Ishikawa (cell line): ENCODE data around the gene SLC9A9.

Experiments used
- CEBPB ChIP-seq: IDR thresholded peaks from 2 replicates; pipeline ENCODE4 v1.6.1; 2012
- CREB1 ChIP-seq: IDR thresholded peaks from 2 replicates; pipeline ENCODE4 v1.6.1; 2012; ENCODE audit warnings: low read depth
- EGR1 ChIP-seq: IDR thresholded peaks from 2 replicates; pipeline ENCODE4 v1.6.1; 2012
- EP300 ChIP-seq: IDR thresholded peaks from 2 replicates; pipeline ENCODE4 v1.6.1; 2012; ENCODE audit warnings: borderline replicate concordance
- FOXM1 ChIP-seq: IDR thresholded peaks from 2 replicates; pipeline ENCODE4 v1.6.1; 2012; ENCODE audit warnings: low read depth, borderline replicate concordance
- MAX ChIP-seq: IDR thresholded peaks from 2 replicates; pipeline ENCODE4 v1.6.1; 2012
- NFIC ChIP-seq: IDR thresholded peaks from 2 replicates; pipeline ENCODE4 v1.6.1; 2012
- RAD21 ChIP-seq: IDR thresholded peaks from 2 replicates; pipeline ENCODE4 v1.6.1; 2012; ENCODE audit warnings: low read depth
- REST ChIP-seq: IDR thresholded peaks from 2 replicates; pipeline ENCODE4 v1.6.1; 2012; ENCODE audit warnings: low read depth, mild to moderate bottlenecking
- TAF1 ChIP-seq: IDR thresholded peaks from 2 replicates; pipeline ENCODE4 v1.6.1; 2012; ENCODE audit warnings: low read depth, mild to moderate bottlenecking
- TCF12 ChIP-seq: IDR thresholded peaks from 2 replicates; pipeline ENCODE4 v1.6.1; 2012; ENCODE audit warnings: low read depth
- TEAD4 ChIP-seq: IDR thresholded peaks from 2 replicates; pipeline ENCODE4 v1.6.1; 2012
- USF1 ChIP-seq: IDR thresholded peaks from 2 replicates; pipeline ENCODE4 v1.6.1; 2012
- YY1 ChIP-seq: IDR thresholded peaks from 2 replicates; pipeline ENCODE4 v1.6.1; 2012; ENCODE audit warnings: low read depth
- ZBTB7A ChIP-seq: IDR thresholded peaks from 2 replicates; pipeline ENCODE4 v1.6.1; 2012; ENCODE audit warnings: low read depth

Gene SLC9A9

GRCh38 chr3:143727391-143727790 is 120.9 kb downstream of the SLC9A9 start:
- TF ChIP-seq EGR1: no peak
- no peak for TF ChIP-seq TEAD4
- TF ChIP-seq YY1: no peak
- TF ChIP-seq TCF12: no peak

GRCh38 chr3:143726727-143727126 is 121.5 kb downstream of the SLC9A9 start:
- TF ChIP-seq EP300 (no peak), CEBPB (no peak), MAX (no peak), TEAD4 (no peak), FOXM1 (no peak), USF1 (no peak), ZBTB7A (no peak), REST (no peak), YY1 (no peak), NFIC (no peak), EGR1 (no peak), CREB1 (no peak)

- TF ChIP-seq TEAD4 (no peak), TCF12 (no peak), MAX (no peak), EP300 (no peak), CEBPB (no peak), NFIC (no peak), TAF1 (no peak), CREB1 (no peak), RAD21 (no peak), USF1 (no peak), REST (no peak), EGR1 (no peak), YY1 (no peak), FOXM1 (no peak), ZBTB7A (no peak)
Measured at GRCh38 chr3:143720381-143720780, 127.9 kb downstream of the SLC9A9 start.

GRCh38 chr3:143718463-143718862 is 129.8 kb downstream of the SLC9A9 start:
- TF ChIP-seq CREB1 (no peak), NFIC (no peak), EP300 (no peak), TAF1 (no peak), TCF12 (no peak), MAX (no peak), YY1 (no peak), EGR1 (no peak), CEBPB (no peak), FOXM1 (no peak), ZBTB7A (no peak), TEAD4 (no peak), USF1 (no peak), REST (no peak), RAD21 (no peak)
